ENCODE results near the gene STARD13.

GRCh38 chr13:33165787-33166186 is 119.8 kb downstream of the STARD13 start:
- no peak for TF ChIP-seq CTCF (IDR thresholded peaks at IDR 0.05)
- no peak for TF ChIP-seq POLR2A (IDR thresholded peaks at IDR 0.05)
